H9 (cell line): ENCODE results near the gene XAF1. TPM values are rescaled to one million over a fixed set of nuclear protein-coding genes. Genes with fewer than 3 reads are reported as not detected.

Experiments
- DNase-seq: peaks from one replicate; pipeline ENCODE4 v3.0.0-alpha.2; 2017
- H2AFZ ChIP-seq: one replicate; pipeline ENCODE4 v1.6.1; 2013; ENCODE audit warnings: mild to moderate bottlenecking, low read length, control low read depth, moderate library complexity
- H2AK5ac ChIP-seq: 2 replicates; pipeline ENCODE4 v1.6.1; 2013; ENCODE audit warnings: low read length, control low read depth, mixed read lengths; ENCODE audit not compliant: insufficient read length
- H2BK120ac ChIP-seq: one replicate; pipeline ENCODE4 v1.6.1; 2013; ENCODE audit warnings: low read depth, mild to moderate bottlenecking, low read length, control low read depth, inconsistent platforms; ENCODE audit not compliant: poor library complexity, severe bottlenecking
- H2BK12ac ChIP-seq: 2 replicates; pipeline ENCODE4 v1.6.1; 2013; ENCODE audit warnings: low read length, control low read depth, mixed read lengths, low read depth; ENCODE audit not compliant: insufficient read length
- H2BK15ac ChIP-seq: 2 replicates; pipeline ENCODE4 v1.6.1; 2013; ENCODE audit warnings: low read depth, low read length, control low read depth
- H2BK20ac ChIP-seq: one replicate; pipeline ENCODE4 v1.6.1; 2013; ENCODE audit warnings: low read depth, mild to moderate bottlenecking, low read length, control low read depth, inconsistent platforms; ENCODE audit not compliant: poor library complexity, severe bottlenecking
- H2BK5ac ChIP-seq: 2 replicates; pipeline ENCODE4 v1.6.1; 2013; ENCODE audit warnings: low read length, control low read depth, mixed read lengths; ENCODE audit not compliant: insufficient read length
- H3K14ac ChIP-seq: 2 replicates; pipeline ENCODE4 v1.6.1; 2013; ENCODE audit warnings: low read length, control low read depth; ENCODE audit not compliant: insufficient read depth
- H3K18ac ChIP-seq: 2 replicates; pipeline ENCODE4 v1.6.1; 2013; ENCODE audit warnings: low read depth, mild to moderate bottlenecking, mixed read lengths, low read length, control low read depth; ENCODE audit not compliant: insufficient read length
- H3K23ac ChIP-seq: 2 replicates; pipeline ENCODE4 v1.6.1; 2013; ENCODE audit warnings: low read length, control low read depth, mixed read lengths, low read depth; ENCODE audit not compliant: insufficient read length
- H3K23me2 ChIP-seq: 2 replicates; pipeline ENCODE4 v1.6.1; 2013; ENCODE audit warnings: low read depth, mild to moderate bottlenecking, mixed read lengths, low read length, control low read depth; ENCODE audit not compliant: insufficient read length, poor library complexity, severe bottlenecking
- H3K27ac ChIP-seq: 2 replicates; pipeline ENCODE4 v1.5.1; 2013; ENCODE audit warnings: low read length, control low read depth, mixed read lengths, low read depth; ENCODE audit not compliant: insufficient read length
- H3K27me3 ChIP-seq: 2 replicates; pipeline ENCODE4 v1.6.1; 2013; ENCODE audit warnings: low read length, control low read depth, inconsistent platforms; ENCODE audit not compliant: insufficient read depth
- H3K4ac ChIP-seq: 2 replicates; pipeline ENCODE4 v1.6.1; 2013; ENCODE audit warnings: low read depth, mild to moderate bottlenecking, control low read depth, inconsistent platforms, low read length, moderate library complexity
- H3K4me1 ChIP-seq: 2 replicates; pipeline ENCODE4 v1.6.1; 2013; ENCODE audit warnings: low read length, control low read depth, inconsistent platforms; ENCODE audit not compliant: insufficient read depth
- H3K4me2 ChIP-seq: 2 replicates; pipeline ENCODE4 v1.6.1; 2013; ENCODE audit warnings: low read length, control low read depth, mixed read lengths; ENCODE audit not compliant: insufficient read length, insufficient read depth
- H3K56ac ChIP-seq: 2 replicates; pipeline ENCODE4 v1.6.1; 2013; ENCODE audit warnings: low read depth, mild to moderate bottlenecking, mixed read lengths, low read length, control low read depth; ENCODE audit not compliant: insufficient read length
- H3K79me1 ChIP-seq: 2 replicates; pipeline ENCODE4 v1.6.1; 2013; ENCODE audit warnings: low read depth, mild to moderate bottlenecking, moderate library complexity, low read length, control low read depth, inconsistent platforms; ENCODE audit not compliant: insufficient read depth, poor library complexity, severe bottlenecking
- H3K79me2 ChIP-seq: 2 replicates; pipeline ENCODE4 v1.6.1; 2013; ENCODE audit warnings: low read length, control low read depth, inconsistent platforms; ENCODE audit not compliant: insufficient read depth
- H3K9ac ChIP-seq: 2 replicates; pipeline ENCODE4 v1.6.1; 2013; ENCODE audit warnings: low read length, control low read depth, mixed read lengths; ENCODE audit not compliant: insufficient read length; ENCODE audit errors: extremely low read depth
- H3K9me3 ChIP-seq: one replicate; pipeline ENCODE4 v1.6.1; 2013; ENCODE audit warnings: low read depth, low read length, inconsistent platforms; ENCODE audit not compliant: control insufficient read depth
- H3T11ph ChIP-seq: one replicate; pipeline ENCODE4 v1.6.1; 2013; ENCODE audit warnings: mild to moderate bottlenecking, low read length, control low read depth, inconsistent platforms
- H4K20me1 ChIP-seq: one replicate; pipeline ENCODE4 v1.6.1; 2013; ENCODE audit not compliant: control insufficient read depth, insufficient read length, insufficient read depth
- H4K5ac ChIP-seq: 2 replicates; pipeline ENCODE4 v1.6.1; 2013; ENCODE audit warnings: low read depth, mild to moderate bottlenecking, mixed read lengths, low read length, control low read depth; ENCODE audit not compliant: insufficient read length
- H4K8ac ChIP-seq: replicated peaks from 2 replicates; pipeline ENCODE4 v1.6.1; 2013; ENCODE audit warnings: low read length, control low read depth, mixed read lengths, low read depth; ENCODE audit not compliant: insufficient read length
- H4K91ac ChIP-seq: 2 replicates; pipeline ENCODE4 v1.6.1; 2013; ENCODE audit warnings: low read depth, mild to moderate bottlenecking, moderate library complexity, mixed read lengths, low read length, control low read depth; ENCODE audit not compliant: insufficient read length
- H3K27ac Mint-ChIP-seq, 3 experiments: 2 replicates in 2 of 3; 3 replicates in 1 of 3; pipeline ENCODE4 v1.8.0; 2020 to 2021; ENCODE audit warnings: mixed read lengths in 3 of 3, mild to moderate bottlenecking in 1 of 3, moderate library complexity in 1 of 3
- H3K27me3 Mint-ChIP-seq: 2 replicates; pipeline ENCODE4 v1.8.0; 2021; ENCODE audit warnings: low read depth, mild to moderate bottlenecking, moderate library complexity, mixed read lengths
- H3K36me3 Mint-ChIP-seq, 3 experiments: 2 replicates in 2 of 3; 3 replicates in 1 of 3; pipeline ENCODE4 v1.8.0; 2020 to 2021; ENCODE audit warnings: low read depth in 3 of 3, mixed read lengths in 3 of 3; ENCODE audit not compliant: insufficient read depth in 1 of 3
- H3K4me1 Mint-ChIP-seq, 2 experiments: 2 replicates each; pipeline ENCODE4 v1.8.0; 2020; ENCODE audit warnings: mixed read lengths in 2 of 2
- H3K4me3 Mint-ChIP-seq, 2 experiments: 2 replicates in 1 of 2; 3 replicates in 1 of 2; pipeline ENCODE4 v1.8.0; 2020 to 2021; ENCODE audit warnings: mild to moderate bottlenecking in 2 of 2, mixed read lengths in 2 of 2, moderate library complexity in 1 of 2
- H3K9me3 Mint-ChIP-seq, 2 experiments: 2 replicates in 1 of 2; 3 replicates in 1 of 2; pipeline ENCODE4 v1.8.0; 2020; ENCODE audit warnings: mild to moderate bottlenecking in 2 of 2, mixed read lengths in 2 of 2, moderate library complexity in 1 of 2
- WGBS: extraction: QIAGEN DNeasy Blood & Tissue Kit; methylation state at CpG from one replicate; pipeline ENCODE4 v1.1.7; 2013; ENCODE audit warnings: missing lambda C conversion rate, low lambda C conversion rate, mixed read lengths; ENCODE audit not compliant: insufficient read length; ENCODE audit errors: extremely low coverage; 5-methylcytosine and 5-hydroxymethylcytosine counted together
- total RNA-seq: library from RNA; stranded (reverse); gene quantifications from 2 replicates; pipeline ENCODE4 v1.2.1, GENCODE V29; 2021
- TF ChIP-seq, protein P1 (sequence below): fragments of 200-600 bp; sonication (generic); conservative IDR thresholded peaks from 3 replicates; pipeline ENCODE4 v1.8.0; 2021; ENCODE audit warnings: antibody characterized with exemption, mild to moderate bottlenecking

XAF1 gene
- total RNA-seq, 1 experiment from 2014 or later: not detected

- WGBS: no CpG with 5 or more reads among the region's 6 CpGs
- Histone ChIP-seq H4K5ac (no peak overlapping the region), H3K79me2 (no peaks in the 10 kb centered on the region), H3K4me2 (no peak overlapping the region), H3K23me2 (no peaks in the 10 kb centered on the region), H4K91ac (no peak overlapping the region), H4K8ac (no peak overlapping the region), H2BK20ac (no peak overlapping the region), H3T11ph (no peak overlapping the region), H3K56ac (no peak overlapping the region), H2BK12ac (no peak overlapping the region), H2BK15ac (no peak overlapping the region), H3K9me3 (no peaks in the 10 kb centered on the region), H3K14ac (no peak overlapping the region; the same call in 1 of the 2 replicates), H3K9ac (no peak overlapping the region), H4K20me1 (no peaks in the 10 kb centered on the region), H2AK5ac (no peak overlapping the region), H2BK120ac (no peak overlapping the region), H2AFZ (no peak overlapping the region), H3K4ac (no peak overlapping the region), H3K27ac (no peak overlapping the region), H3K27me3 (no peaks in the 10 kb centered on the region), H2BK5ac (no peak overlapping the region), H3K79me1 (no peaks in the 10 kb centered on the region), H3K18ac (no peak overlapping the region), H3K4me1 (no peaks in the 10 kb centered on the region), H3K23ac (no peak overlapping the region)
- H3K36me3 Mint-ChIP-seq: no peaks in the 10 kb centered on the region
- no peak overlapping the region for H3K4me3 Mint-ChIP-seq
- DNase-seq: no peak
- H3K4me1 Mint-ChIP-seq: peaks cover 15 to 20% of the 10 kb centered on the region in 2 experiments
- TF ChIP-seq, protein P1, sequence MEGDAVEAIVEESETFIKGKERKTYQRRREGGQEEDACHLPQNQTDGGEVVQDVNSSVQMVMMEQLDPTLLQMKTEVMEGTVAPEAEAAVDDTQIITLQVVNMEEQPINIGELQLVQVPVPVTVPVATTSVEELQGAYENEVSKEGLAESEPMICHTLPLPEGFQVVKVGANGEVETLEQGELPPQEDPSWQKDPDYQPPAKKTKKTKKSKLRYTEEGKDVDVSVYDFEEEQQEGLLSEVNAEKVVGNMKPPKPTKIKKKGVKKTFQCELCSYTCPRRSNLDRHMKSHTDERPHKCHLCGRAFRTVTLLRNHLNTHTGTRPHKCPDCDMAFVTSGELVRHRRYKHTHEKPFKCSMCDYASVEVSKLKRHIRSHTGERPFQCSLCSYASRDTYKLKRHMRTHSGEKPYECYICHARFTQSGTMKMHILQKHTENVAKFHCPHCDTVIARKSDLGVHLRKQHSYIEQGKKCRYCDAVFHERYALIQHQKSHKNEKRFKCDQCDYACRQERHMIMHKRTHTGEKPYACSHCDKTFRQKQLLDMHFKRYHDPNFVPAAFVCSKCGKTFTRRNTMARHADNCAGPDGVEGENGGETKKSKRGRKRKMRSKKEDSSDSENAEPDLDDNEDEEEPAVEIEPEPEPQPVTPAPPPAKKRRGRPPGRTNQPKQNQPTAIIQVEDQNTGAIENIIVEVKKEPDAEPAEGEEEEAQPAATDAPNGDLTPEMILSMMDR: no peak
- no peaks in the 10 kb centered on the region for H3K9me3 Mint-ChIP-seq
- H3K27ac Mint-ChIP-seq: no peak overlapping the region
- H3K27me3 Mint-ChIP-seq: peaks cover 18% of the 10 kb centered on the region
These were observed 43.9 kb downstream of the XAF1 start for GRCh38 chr17:6799738-6800137.
